DND-41 (cell line): ENCODE measurements around the gene CARHSP1.

ENCODE experiments used
- ATAC-seq: fragments of 200-7000 bp; cut with Tn5 transposase; 3 replicates; pipeline ENCODE4 v1.9.1; 2021; ENCODE audit warnings: low read depth; ENCODE audit not compliant: insufficient read depth
- DNase-seq: peaks from one replicate; pipeline ENCODE4 v3.0.0-alpha.2; 2020
- H2AFZ ChIP-seq: 2 replicates; pipeline ENCODE4 v1.6.0; 2012; ENCODE audit warnings: low read depth, low read length
- H3K27ac ChIP-seq: 2 replicates; pipeline ENCODE4 v1.5.1; 2012; ENCODE audit warnings: low read length, inconsistent platforms
- H3K27me3 ChIP-seq: fragments of 200-600 bp; sonication (generic); 2 replicates; pipeline ENCODE4 v1.6.0; 2012; ENCODE audit warnings: low read length, mild to moderate bottlenecking, inconsistent platforms; ENCODE audit not compliant: insufficient read depth, poor library complexity
- H3K36me3 ChIP-seq: 2 replicates; pipeline ENCODE4 v1.5.1; 2012; ENCODE audit warnings: low read length, inconsistent platforms; ENCODE audit not compliant: insufficient read depth
- H3K4me1 ChIP-seq: 2 replicates; pipeline ENCODE4 v1.5.1; 2012; ENCODE audit warnings: mild to moderate bottlenecking, low read length; ENCODE audit not compliant: insufficient read depth
- H3K4me2 ChIP-seq: 2 replicates; pipeline ENCODE4 v1.6.0; 2012; ENCODE audit warnings: mild to moderate bottlenecking, moderate library complexity, low read length, inconsistent platforms; ENCODE audit not compliant: insufficient read depth
- H3K4me3 ChIP-seq, 2 experiments: fragments of 200-600 bp in 1 of 2; shearing (Covaris generic) in 1 of 2; 2 replicates each; pipeline ENCODE4 v1.5.1; 2012 to 2016; ENCODE audit warnings: inconsistent platforms in 2 of 2, low read length in 2 of 2, mild to moderate bottlenecking in 2 of 2, low read depth in 1 of 2, moderate library complexity in 1 of 2
- H3K79me2 ChIP-seq: 2 replicates; pipeline ENCODE4 v1.6.0; 2012; ENCODE audit warnings: low read length, inconsistent platforms; ENCODE audit not compliant: insufficient read depth
- H3K9ac ChIP-seq: 2 replicates; pipeline ENCODE4 v1.6.0; 2012; ENCODE audit warnings: low read depth, mild to moderate bottlenecking, inconsistent platforms, low read length, moderate library complexity
- H3K9me3 ChIP-seq: 2 replicates; pipeline ENCODE4 v1.5.1; 2012; ENCODE audit warnings: low read length, moderate library complexity, mild to moderate bottlenecking, inconsistent platforms; ENCODE audit not compliant: insufficient read depth, severe bottlenecking
- H4K20me1 ChIP-seq: 2 replicates; pipeline ENCODE4 v1.6.0; 2012; ENCODE audit warnings: low read length; ENCODE audit not compliant: insufficient read depth
- CTCF ChIP-seq: IDR thresholded peaks from 2 replicates; pipeline ENCODE4 v1.5.1; 2012; ENCODE audit warnings: borderline replicate concordance, low read length, moderate library complexity, mild to moderate bottlenecking; ENCODE audit not compliant: poor library complexity, severe bottlenecking; ENCODE audit errors: extremely low read depth
- EZH2 ChIP-seq: IDR thresholded peaks from 3 replicates; pipeline ENCODE4 v1.6.1; 2012; ENCODE audit warnings: borderline replicate concordance, low read depth, mild to moderate bottlenecking, moderate library complexity, low read length, inconsistent platforms; ENCODE audit not compliant: severe bottlenecking

The CARHSP1 gene

GRCh38 chr16:8908810-8909468 is 40.1 kb upstream of the CARHSP1 start:
- H2AFZ ChIP-seq = no peak overlapping the region
- DNase-seq = no peak
- peaks cover 26% of the 10 kb centered on the region for H3K4me1 ChIP-seq
- no peak overlapping the region for H3K9ac ChIP-seq
- no peak overlapping the region for H3K4me2 ChIP-seq
- TF ChIP-seq CTCF = no peak
- no peak for TF ChIP-seq EZH2
- H3K79me2 ChIP-seq = peaks cover 76% of the 10 kb centered on the region
- H3K27me3 ChIP-seq = no peaks in the 10 kb centered on the region
- peaks cover 62% of the 10 kb centered on the region for H4K20me1 ChIP-seq
- H3K4me3 ChIP-seq = no peak overlapping the region
- H3K27ac ChIP-seq = 0 out of 2 replicates have a peak overlapping the region, but pooled peaks have one; percentile 7
- no peaks in the 10 kb centered on the region for H3K9me3 ChIP-seq
- peaks cover 95% of the 10 kb centered on the region for H3K36me3 ChIP-seq
- ATAC-seq = no peak

GRCh38 chr16:8907096-8907495 is 38.3 kb upstream of the CARHSP1 start:
- Histone ChIP-seq H3K4me1 (peaks cover 8% of the 10 kb centered on the region), H3K36me3 (peaks cover 98% of the 10 kb centered on the region), H2AFZ (no peak overlapping the region), H4K20me1 (peaks cover 51% of the 10 kb centered on the region), H3K9ac (no peak overlapping the region), H3K27me3 (no peaks in the 10 kb centered on the region), H3K79me2 (peaks cover 66% of the 10 kb centered on the region), H3K4me2 (no peak overlapping the region), H3K9me3 (no peaks in the 10 kb centered on the region), H3K27ac (no peak overlapping the region), H3K4me3 (no peak overlapping the region)
- DNase-seq = no peak
- ATAC-seq = no peak
- TF ChIP-seq CTCF (no peak), EZH2 (no peak)

GRCh38 chr16:8905795-8906591 is 37.2 kb upstream of the CARHSP1 start:
- Histone ChIP-seq H3K36me3 (peaks cover 98% of the 10 kb centered on the region), H3K4me3 (no peak overlapping the region), H3K4me1 (no peaks in the 10 kb centered on the region), H2AFZ (no peak overlapping the region), H3K9ac (no peak overlapping the region), H3K4me2 (no peak overlapping the region), H3K79me2 (peaks cover 63% of the 10 kb centered on the region), H3K9me3 (no peaks in the 10 kb centered on the region), H3K27ac (no peak overlapping the region), H4K20me1 (peaks cover 49% of the 10 kb centered on the region), H3K27me3 (no peaks in the 10 kb centered on the region)
- no peak for DNase-seq
- TF ChIP-seq CTCF (peak; percentile 55), EZH2 (no peak)
- peak; percentile 61; the same call in 2 of the 3 replicates for ATAC-seq
